ENCODE measurements around the gene NEK7.
"Not testable (repeated sequence)": the region's sequence is repeated elsewhere in the genome, so short reads cannot be mapped to it uniquely, and the experiment has no call there.

The NEK7 gene

DNA sequence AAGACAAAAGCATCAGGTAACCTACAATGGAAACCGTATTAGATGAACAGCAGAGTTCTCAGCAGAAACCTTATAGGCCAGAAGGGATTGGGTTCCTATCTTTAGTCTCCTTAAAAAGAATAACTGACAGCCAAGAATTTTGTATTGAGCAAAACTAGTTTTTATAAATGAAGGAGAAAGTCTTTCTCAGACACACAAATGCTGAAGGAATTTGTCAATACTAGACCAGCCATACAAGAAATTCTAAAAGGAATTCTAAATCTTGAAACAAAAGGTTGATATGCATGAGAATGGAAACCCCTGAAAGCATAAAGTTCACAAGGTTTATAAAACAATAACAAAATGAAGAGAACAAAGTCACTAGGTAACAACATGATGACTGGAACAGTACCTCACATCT is 58.1 kb downstream of the NEK7 start:
- no CpG with 5 or more reads among the region's 1 CpG for WGBS (ENCODE audit: extremely low coverage, insufficient coverage, insufficient read length)
- no peaks in the 10 kb centered on the region for H3K9me3 ChIP-seq (ENCODE audit: insufficient read depth, low read depth, low read length)
- H3K27me3 ChIP-seq (ENCODE audit: insufficient read depth, low read length) = no peaks in the 10 kb centered on the region

DNA sequence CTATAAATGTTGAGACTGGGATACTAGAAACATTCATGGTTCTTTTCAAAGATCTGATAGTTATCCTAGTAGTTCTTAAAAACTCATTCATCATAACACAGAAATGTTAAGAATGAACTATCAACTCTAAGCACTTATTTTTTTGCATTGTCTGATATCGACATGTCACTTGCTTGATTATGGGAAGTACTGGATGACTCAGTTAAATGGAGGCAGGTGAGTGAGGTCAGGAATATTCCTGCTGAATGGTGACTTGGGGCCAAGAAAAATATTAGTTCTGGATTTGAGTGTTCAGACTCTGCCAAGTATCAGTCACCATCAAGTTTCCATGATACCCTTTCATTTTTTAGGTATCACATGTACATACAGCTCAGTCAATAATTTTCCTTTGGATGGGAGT is 63.6 kb downstream of the NEK7 start:
- H3K27ac ChIP-seq (ENCODE audit: low read depth, low read length) = no peak overlapping the region
- H3K27me3 ChIP-seq (ENCODE audit: insufficient read depth, low read length) = no peaks in the 10 kb centered on the region
- H3K4me3 ChIP-seq (ENCODE audit: low read depth, low read length) = no peak overlapping the region
- H3K14ac ChIP-seq (ENCODE audit: low read length) = no peak overlapping the region
- H3K79me2 ChIP-seq (ENCODE audit: control insufficient read depth, insufficient read depth, low read length, poor library complexity) = no peaks in the 10 kb centered on the region
- H3K9ac ChIP-seq (ENCODE audit: low read length) = no peak overlapping the region
- no peaks in the 10 kb centered on the region for H3K79me1 ChIP-seq (ENCODE audit: low read length)
- H2BK5ac ChIP-seq (ENCODE audit: low read depth, low read length, poor library complexity) = no peak overlapping the region
- no peak overlapping the region for H3K18ac ChIP-seq (ENCODE audit: low read length)
- H2BK120ac ChIP-seq (ENCODE audit: insufficient read depth, low read length, poor library complexity) = no peak overlapping the region
- no peak overlapping the region for H2AFZ ChIP-seq (ENCODE audit: insufficient read depth, low read length, poor library complexity)
- no CpG with 5 or more reads among the region's 1 CpG for WGBS (ENCODE audit: extremely low coverage, insufficient coverage, insufficient read length)
- no peak overlapping the region for H2AK5ac ChIP-seq (ENCODE audit: low read length)
- no peak overlapping the region for H4K12ac ChIP-seq (ENCODE audit: low read depth, low read length)
- no peaks in the 10 kb centered on the region for H3K9me3 ChIP-seq (ENCODE audit: insufficient read depth, low read depth, low read length)
- H3K23ac ChIP-seq (ENCODE audit: low read length) = no peak overlapping the region
- H4K8ac ChIP-seq (ENCODE audit: low read depth, low read length) = no peak overlapping the region
- no peak overlapping the region for H3K4ac ChIP-seq (ENCODE audit: low read depth, low read length)
- no peak overlapping the region for H2BK12ac ChIP-seq (ENCODE audit: low read length)
- H4K91ac ChIP-seq (ENCODE audit: low read depth, low read length) = no peak overlapping the region
- H3K36me3 ChIP-seq (ENCODE audit: control insufficient read depth in 1 of 2, insufficient read depth in 2 of 2, low read length in 2 of 2) = no peaks in the 10 kb centered on the region
- no peaks in the 10 kb centered on the region for H3K4me1 ChIP-seq (ENCODE audit: control insufficient read depth in 1 of 2, insufficient read depth in 2 of 2, low read length in 2 of 2)
- no peak overlapping the region for H3K4me2 ChIP-seq (ENCODE audit: low read length)
- peak in 1 of 2 donors; percentile 46 for DNase-seq

More for the DNA sequence above, 58.1 kb downstream of the NEK7 start:
- Histone ChIP-seq H3K14ac (ENCODE audit: low read length) (no peak overlapping the region), H3K23ac (ENCODE audit: low read length) (no peak overlapping the region), H3K27ac (ENCODE audit: low read depth, low read length) (no peak overlapping the region), H2AK5ac (ENCODE audit: low read length) (no peak overlapping the region), H3K18ac (ENCODE audit: low read length) (no peak overlapping the region), H3K4me1 (ENCODE audit: control insufficient read depth in 1 of 2, insufficient read depth in 2 of 2, low read length in 2 of 2) (peaks cover 3 to 7% of the 10 kb centered on the region in 2 experiments), H3K4me2 (ENCODE audit: low read length) (no peak overlapping the region), H4K12ac (ENCODE audit: low read depth, low read length) (no peak overlapping the region), H2BK5ac (ENCODE audit: low read depth, low read length, poor library complexity) (no peak overlapping the region), H2AFZ (ENCODE audit: insufficient read depth, low read length, poor library complexity) (no peak overlapping the region), H4K8ac (ENCODE audit: low read depth, low read length) (no peak overlapping the region), H3K36me3 (ENCODE audit: control insufficient read depth in 1 of 2, insufficient read depth in 2 of 2, low read length in 2 of 2) (peaks cover 0 to 3% of the 10 kb centered on the region in 2 experiments), H3K4me3 (ENCODE audit: low read depth, low read length) (no peak overlapping the region), H3K4ac (ENCODE audit: low read depth, low read length) (no peak overlapping the region), H3K79me2 (ENCODE audit: control insufficient read depth, insufficient read depth, low read length, poor library complexity) (no peaks in the 10 kb centered on the region), H2BK120ac (ENCODE audit: insufficient read depth, low read length, poor library complexity) (no peak overlapping the region), H2BK12ac (ENCODE audit: low read length) (no peak overlapping the region), H3K79me1 (ENCODE audit: low read length) (no peaks in the 10 kb centered on the region), H3K9ac (ENCODE audit: low read length) (no peak overlapping the region), H4K91ac (ENCODE audit: low read depth, low read length) (no peak overlapping the region)
- no peak for DNase-seq

DNA sequence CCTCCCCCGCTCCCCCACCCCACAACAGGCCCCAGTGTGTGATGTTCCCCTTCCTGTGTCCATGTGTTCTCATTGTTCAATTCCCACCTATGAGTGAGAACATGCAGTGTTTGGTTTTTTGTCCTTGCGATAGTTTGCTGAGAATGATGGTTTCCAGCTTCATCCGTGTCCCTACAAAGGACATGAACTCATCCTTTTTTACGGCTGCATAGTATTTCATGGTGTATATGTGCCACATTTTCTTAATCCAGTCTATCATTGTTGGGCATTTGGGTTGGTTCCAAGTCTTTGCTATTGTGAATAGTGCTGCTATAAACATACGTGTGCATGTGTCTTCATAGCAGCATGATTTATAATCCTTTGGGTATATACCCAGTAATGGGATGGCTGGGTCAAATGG is 70.2 kb downstream of the NEK7 start:
- not testable (repeated sequence) for H3K4ac ChIP-seq (ENCODE audit: low read depth, low read length); H4K8ac ChIP-seq (ENCODE audit: low read depth, low read length); H3K4me2 ChIP-seq (ENCODE audit: low read length); H2AFZ ChIP-seq (ENCODE audit: insufficient read depth, low read length, poor library complexity); H3K27ac ChIP-seq (ENCODE audit: low read depth, low read length); H3K23ac ChIP-seq (ENCODE audit: low read length); H3K36me3 ChIP-seq (ENCODE audit: control insufficient read depth in 1 of 2, insufficient read depth in 2 of 2, low read length in 2 of 2); H3K9ac ChIP-seq (ENCODE audit: low read length); H3K27me3 ChIP-seq (ENCODE audit: insufficient read depth, low read length); H2BK5ac ChIP-seq (ENCODE audit: low read depth, low read length, poor library complexity); H2BK12ac ChIP-seq (ENCODE audit: low read length); DNase-seq; H3K79me2 ChIP-seq (ENCODE audit: control insufficient read depth, insufficient read depth, low read length, poor library complexity); H4K91ac ChIP-seq (ENCODE audit: low read depth, low read length); H2BK120ac ChIP-seq (ENCODE audit: insufficient read depth, low read length, poor library complexity); H3K18ac ChIP-seq (ENCODE audit: low read length); H2AK5ac ChIP-seq (ENCODE audit: low read length); H4K12ac ChIP-seq (ENCODE audit: low read depth, low read length); H3K9me3 ChIP-seq (ENCODE audit: insufficient read depth, low read depth, low read length); H3K79me1 ChIP-seq (ENCODE audit: low read length); H3K4me3 ChIP-seq (ENCODE audit: low read depth, low read length); H3K4me1 ChIP-seq (ENCODE audit: control insufficient read depth in 1 of 2, insufficient read depth in 2 of 2, low read length in 2 of 2); H3K14ac ChIP-seq (ENCODE audit: low read length)
- no CpG with 5 or more reads among the region's 5 CpGs for WGBS (ENCODE audit: extremely low coverage, insufficient coverage, insufficient read length)

DNA sequence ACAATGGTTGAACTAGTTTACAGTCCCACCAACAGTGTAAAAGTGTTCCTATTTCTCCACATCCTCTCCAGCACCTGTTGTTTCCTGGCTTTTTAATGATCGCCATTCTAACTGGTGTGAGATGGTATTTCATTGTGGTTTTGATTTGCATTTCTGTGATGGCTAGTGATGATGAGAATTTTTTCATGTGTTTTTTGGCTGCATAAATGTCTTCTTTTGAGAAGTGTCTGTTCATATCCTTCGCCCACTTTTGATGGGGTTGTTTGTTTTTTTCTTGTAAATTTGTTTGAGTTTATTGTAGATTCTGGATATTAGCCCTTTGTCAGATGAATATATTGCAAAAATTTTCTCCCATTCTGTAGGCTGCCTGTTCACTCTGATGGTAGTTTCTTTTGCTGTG is 70.7 kb downstream of the NEK7 start:
- not testable (repeated sequence) for H3K9ac ChIP-seq (ENCODE audit: low read length); H3K27me3 ChIP-seq (ENCODE audit: insufficient read depth, low read length); DNase-seq; H3K79me2 ChIP-seq (ENCODE audit: control insufficient read depth, insufficient read depth, low read length, poor library complexity); H3K4ac ChIP-seq (ENCODE audit: low read depth, low read length); H3K14ac ChIP-seq (ENCODE audit: low read length); H4K91ac ChIP-seq (ENCODE audit: low read depth, low read length); H4K8ac ChIP-seq (ENCODE audit: low read depth, low read length); H3K4me1 ChIP-seq (ENCODE audit: control insufficient read depth in 1 of 2, insufficient read depth in 2 of 2, low read length in 2 of 2); H3K23ac ChIP-seq (ENCODE audit: low read length); H3K4me3 ChIP-seq (ENCODE audit: low read depth, low read length); H3K18ac ChIP-seq (ENCODE audit: low read length); H2BK5ac ChIP-seq (ENCODE audit: low read depth, low read length, poor library complexity); H2BK120ac ChIP-seq (ENCODE audit: insufficient read depth, low read length, poor library complexity); H2AK5ac ChIP-seq (ENCODE audit: low read length); H3K4me2 ChIP-seq (ENCODE audit: low read length); H3K36me3 ChIP-seq (ENCODE audit: control insufficient read depth in 1 of 2, insufficient read depth in 2 of 2, low read length in 2 of 2); H3K27ac ChIP-seq (ENCODE audit: low read depth, low read length); H4K12ac ChIP-seq (ENCODE audit: low read depth, low read length); H2BK12ac ChIP-seq (ENCODE audit: low read length); H3K9me3 ChIP-seq (ENCODE audit: insufficient read depth, low read depth, low read length); H3K79me1 ChIP-seq (ENCODE audit: low read length); H2AFZ ChIP-seq (ENCODE audit: insufficient read depth, low read length, poor library complexity)
- no CpG with 5 or more reads among the region's 2 CpGs for WGBS (ENCODE audit: extremely low coverage, insufficient coverage, insufficient read length)
